ENCODE results near the gene CDK5R1.
A peak's percentile ranks its signal among the peaks of the same experiment; 100 is the strongest.
"Not testable (repeated sequence)": the region's sequence is repeated elsewhere in the genome, so short reads cannot be mapped to it uniquely, and the experiment has no call there.

CDK5R1 gene

DNA sequence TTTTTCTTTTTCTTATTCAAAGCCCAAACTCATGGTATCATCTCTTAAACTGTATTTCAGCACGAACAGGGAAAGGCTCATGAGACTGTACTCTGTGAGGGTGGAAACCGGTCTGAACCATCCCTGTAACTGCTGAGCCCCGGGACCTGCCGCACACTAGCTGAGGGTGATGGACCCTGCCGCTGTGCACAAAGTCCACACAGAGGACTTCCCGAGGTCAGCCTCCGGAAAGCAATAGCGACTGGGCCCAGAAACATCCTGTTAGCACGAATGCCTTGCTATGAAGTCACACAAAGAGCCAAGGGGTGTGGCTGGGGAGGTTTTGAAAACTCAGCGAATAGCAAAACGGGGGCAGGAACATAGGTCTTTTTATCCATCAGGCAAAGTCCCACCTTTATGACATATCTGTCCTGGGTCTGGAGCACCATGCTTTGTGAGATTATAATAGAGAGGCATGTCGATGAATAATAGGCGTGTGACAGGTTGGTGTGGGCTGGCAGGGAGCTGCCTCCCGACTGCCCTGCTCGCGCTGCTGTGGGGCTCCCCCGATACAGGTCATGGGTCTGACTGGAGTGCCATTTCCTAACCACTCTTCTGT, 33.4 kb downstream of the CDK5R1 start:
- Histone ChIP-seq H3K4me3 (peak overlapping the region; percentile 65), H3K9me3 (no peaks in the 10 kb centered on the region), H3K27ac (peak overlapping the region; percentile 61), H3K27me3 (no peaks in the 10 kb centered on the region), H4K20me1 (no peaks in the 10 kb centered on the region), H3K4me2 (peak overlapping the region; percentile 94), H3K4me1 (peaks cover 97% of the 10 kb centered on the region), H3K36me3 (no peaks in the 10 kb centered on the region), H3K9ac (peak overlapping the region; percentile 53; the same call in 1 of the 2 replicates)
- TF ChIP-seq Cebpa-rat (IDR thresholded peaks at IDR 0.05), result no peak

DNA sequence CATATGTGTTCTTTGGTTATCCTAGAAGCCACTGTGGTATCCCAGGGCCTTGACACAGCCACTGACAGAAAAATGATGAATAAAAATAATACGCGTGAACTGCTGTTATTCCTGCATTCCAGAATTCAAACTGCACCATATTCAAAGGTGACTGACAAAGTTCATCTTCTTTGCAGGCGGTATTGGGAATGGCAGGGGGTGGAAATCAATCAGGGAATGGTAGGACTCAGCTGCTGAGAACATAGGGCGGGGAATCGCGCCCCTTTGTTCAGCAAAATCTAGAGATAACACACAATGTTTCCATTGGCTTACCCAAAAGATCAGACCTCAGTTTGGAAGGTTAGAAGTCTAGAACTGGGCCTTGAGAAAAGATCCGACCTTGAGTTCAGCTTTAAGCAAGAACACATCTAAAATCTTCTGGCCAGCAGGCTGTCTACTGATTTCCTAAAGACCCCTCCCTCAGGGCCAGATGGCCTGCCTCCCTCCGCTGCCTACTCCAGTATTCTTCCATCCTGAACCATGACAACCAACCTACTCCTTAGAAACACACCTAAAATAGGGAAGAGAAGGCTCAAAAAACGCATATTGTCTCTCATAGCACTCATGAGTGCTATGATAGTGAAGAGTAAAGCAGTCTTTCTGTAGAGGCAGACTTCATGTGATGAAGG, 34.1 kb downstream of the CDK5R1 start:
- no peak overlapping the region for H3K4me3 ChIP-seq
- peak overlapping the region; percentile 94 for H3K4me2 ChIP-seq
- H4K20me1 ChIP-seq, result no peaks in the 10 kb centered on the region
- H3K4me1 ChIP-seq, result peaks cover 97% of the 10 kb centered on the region
- H3K36me3 ChIP-seq, result no peaks in the 10 kb centered on the region
- H3K9me3 ChIP-seq, result no peaks in the 10 kb centered on the region
- no peaks in the 10 kb centered on the region for H3K27me3 ChIP-seq
- no peak for TF ChIP-seq Cebpa-rat (IDR thresholded peaks at IDR 0.05)
- H3K9ac ChIP-seq, result no peak overlapping the region
- H3K27ac ChIP-seq, result no peak overlapping the region

DNA sequence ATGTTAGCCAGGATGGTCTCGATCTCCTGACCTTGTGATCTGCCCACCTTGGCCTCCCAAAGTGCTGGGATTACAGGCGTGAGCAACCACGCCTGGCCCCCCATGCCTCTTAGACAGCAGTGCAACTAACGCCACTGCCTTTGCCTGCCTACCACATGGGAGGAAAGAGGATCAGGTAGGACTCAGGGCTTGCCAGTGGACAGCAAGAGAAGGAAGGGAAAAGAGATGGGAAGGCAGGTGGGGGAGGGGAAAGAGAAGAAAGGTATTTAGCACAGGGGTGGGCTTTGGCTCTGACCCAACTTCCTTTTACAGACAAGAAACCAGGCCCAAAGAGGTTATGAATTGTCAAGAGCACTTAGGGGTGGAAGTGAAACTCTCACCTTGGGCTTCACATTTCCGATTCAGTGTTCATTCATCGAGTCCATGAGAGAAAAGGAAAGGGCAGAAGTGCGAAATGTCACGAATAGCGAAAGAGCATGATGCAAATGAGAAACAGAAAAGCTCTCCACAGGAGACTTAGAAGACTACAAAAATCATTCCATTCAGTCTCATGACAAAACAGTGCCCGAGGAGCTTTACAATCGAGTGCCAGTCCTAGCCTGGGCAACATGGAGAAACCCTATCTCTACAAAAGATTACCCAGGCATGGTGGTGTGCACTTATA, 36.4 kb downstream of the CDK5R1 start:
- H3K27me3 ChIP-seq, result no peaks in the 10 kb centered on the region
- no peaks in the 10 kb centered on the region for H4K20me1 ChIP-seq
- H3K9ac ChIP-seq, result peak overlapping the region; percentile 30; the same call in 1 of the 2 replicates
- TF ChIP-seq Cebpa-rat (IDR thresholded peaks at IDR 0.05), result no peak
- H3K4me1 ChIP-seq, result peaks cover 97% of the 10 kb centered on the region
- peak overlapping the region; percentile 73 for H3K4me2 ChIP-seq
- H3K36me3 ChIP-seq, result no peaks in the 10 kb centered on the region
- H3K27ac ChIP-seq, result peak overlapping the region; percentile 81
- H3K4me3 ChIP-seq, result no peak overlapping the region; the same call in 1 of the 2 replicates
- H3K9me3 ChIP-seq, result no peaks in the 10 kb centered on the region

DNA sequence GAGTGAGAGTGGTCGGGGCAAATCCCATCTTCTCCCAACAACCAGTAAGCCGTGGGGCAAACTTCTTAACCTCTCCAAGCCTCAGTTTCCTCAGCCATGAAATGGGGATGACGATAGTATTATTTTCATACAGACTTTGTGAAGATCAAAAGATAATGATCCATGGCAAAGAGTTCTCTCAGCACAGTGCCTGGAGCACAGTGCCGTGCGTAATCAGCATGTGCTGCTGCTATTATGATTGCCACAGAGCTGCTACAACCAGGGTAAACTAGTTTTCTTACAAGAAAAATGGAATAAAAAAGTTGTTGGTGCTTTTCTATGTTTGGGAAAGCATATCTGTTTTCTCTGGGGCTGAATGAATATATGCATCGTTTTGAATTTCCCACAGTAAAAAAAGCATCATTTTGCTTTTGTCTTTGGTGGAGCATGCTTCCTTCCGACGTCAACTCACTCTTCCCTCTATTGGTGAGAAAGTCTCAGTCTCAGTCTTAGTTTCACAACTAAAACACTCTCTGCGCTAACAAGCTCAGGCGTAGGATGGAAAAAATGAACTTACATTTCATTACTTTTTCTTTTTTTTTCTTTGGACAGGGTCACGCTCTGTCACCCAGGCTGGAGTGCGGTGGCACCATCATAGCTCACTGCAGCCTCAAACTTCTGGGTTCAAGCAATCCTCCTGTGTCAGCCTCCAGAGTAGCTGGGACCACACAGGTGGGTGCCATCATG, 37.2 kb downstream of the CDK5R1 start:
- H4K20me1 ChIP-seq, result no peaks in the 10 kb centered on the region
- peak overlapping the region; percentile 32; the same call in 1 of the 2 replicates for H3K4me3 ChIP-seq
- no peaks in the 10 kb centered on the region for H3K36me3 ChIP-seq
- H3K4me1 ChIP-seq, result peaks cover 97% of the 10 kb centered on the region
- no peaks in the 10 kb centered on the region for H3K27me3 ChIP-seq
- TF ChIP-seq Cebpa-rat (IDR thresholded peaks at IDR 0.05), result no peak
- H3K4me2 ChIP-seq, result peak overlapping the region; percentile 73
- H3K9me3 ChIP-seq, result no peaks in the 10 kb centered on the region
- H3K9ac ChIP-seq, result peak overlapping the region; percentile 34; the same call in 1 of the 2 replicates
- H3K27ac ChIP-seq, result peak overlapping the region; percentile 81

DNA sequence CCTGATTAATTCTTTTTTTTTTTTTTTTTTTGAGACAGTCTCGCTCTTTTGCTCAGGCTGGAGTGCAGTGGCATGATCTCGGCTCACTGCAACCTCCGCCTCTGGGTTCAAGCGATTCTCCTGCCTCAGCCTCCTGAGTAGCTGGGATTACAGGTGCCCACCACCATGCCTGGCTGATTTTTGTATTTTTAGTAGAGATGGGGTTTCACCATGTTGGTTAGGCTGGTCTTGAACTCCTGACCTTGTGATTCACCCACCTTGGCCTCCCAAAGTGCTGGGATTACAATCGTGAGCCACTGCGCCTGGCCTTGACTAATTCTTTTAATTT, 37.7 kb downstream of the CDK5R1 start:
- Histone ChIP-seq H3K4me1 (peaks cover 100% of the 10 kb centered on the region), H3K27ac (peak overlapping the region; percentile 81), H3K9ac (peak overlapping the region; percentile 34), H3K4me2 (peak overlapping the region; percentile 73)
- H3K36me3 ChIP-seq, H4K20me1 ChIP-seq, H3K9me3 ChIP-seq, H3K4me3 ChIP-seq, H3K27me3 ChIP-seq: not testable (repeated sequence)

DNA sequence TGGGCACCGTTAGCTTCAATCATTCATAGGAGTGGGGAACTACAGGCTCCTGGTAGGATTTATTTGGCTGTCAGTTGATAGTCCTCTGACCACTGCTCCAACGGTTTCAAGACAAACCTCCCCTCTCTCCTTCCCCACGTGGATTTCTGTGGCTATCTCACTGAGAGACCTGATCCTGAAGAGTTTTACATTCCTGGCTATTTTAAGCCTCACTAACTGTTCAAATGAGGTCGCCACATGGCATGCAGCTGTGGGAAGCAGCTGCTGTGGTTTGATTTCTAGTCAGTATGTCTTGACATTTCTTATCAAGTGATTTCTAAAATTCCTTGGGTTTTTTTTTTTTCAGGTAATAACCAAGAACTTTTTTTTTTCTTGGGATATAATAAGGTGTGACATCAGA, 38.3 kb downstream of the CDK5R1 start:
- Histone ChIP-seq H3K4me3 (no peak overlapping the region; the same call in 1 of the 2 replicates), H3K36me3 (no peaks in the 10 kb centered on the region), H3K4me2 (peak overlapping the region; percentile 73), H3K9me3 (no peaks in the 10 kb centered on the region), H3K4me1 (peaks cover 100% of the 10 kb centered on the region), H3K27ac (peak overlapping the region; percentile 81), H4K20me1 (no peaks in the 10 kb centered on the region), H3K9ac (peak overlapping the region; percentile 34), H3K27me3 (no peaks in the 10 kb centered on the region)
- TF ChIP-seq Cebpa-rat (IDR thresholded peaks at IDR 0.05), result no peak

DNA sequence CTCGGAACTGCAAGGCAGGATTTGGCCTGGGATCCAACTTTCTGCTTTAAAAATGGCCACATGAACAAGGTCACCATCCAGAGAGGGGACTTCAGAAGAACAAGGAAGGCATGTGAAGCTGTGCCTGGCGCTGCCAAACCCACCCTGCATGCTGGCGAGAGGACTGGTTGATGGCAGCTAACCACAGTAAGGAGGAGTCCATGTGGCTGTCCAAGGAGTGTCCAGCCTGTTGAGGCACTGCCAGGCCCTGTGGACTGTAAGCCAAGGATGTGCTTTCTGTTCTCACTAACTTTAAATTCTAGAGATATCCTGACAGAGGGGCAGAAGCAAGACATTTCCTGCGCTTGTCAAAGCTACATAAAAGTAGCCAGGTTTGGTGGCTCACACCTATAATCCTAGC, 40.4 kb downstream of the CDK5R1 start:
- Histone ChIP-seq H3K9me3 (no peaks in the 10 kb centered on the region), H3K36me3 (no peaks in the 10 kb centered on the region), H4K20me1 (no peaks in the 10 kb centered on the region), H3K27ac (peak overlapping the region; percentile 81), H3K4me2 (peak overlapping the region; percentile 73; the same call in 1 of the 2 replicates), H3K4me1 (peaks cover 80% of the 10 kb centered on the region), H3K9ac (no peak overlapping the region), H3K27me3 (no peaks in the 10 kb centered on the region), H3K4me3 (no peak overlapping the region)
- TF ChIP-seq Cebpa-rat (IDR thresholded peaks at IDR 0.05), result no peak

DNA sequence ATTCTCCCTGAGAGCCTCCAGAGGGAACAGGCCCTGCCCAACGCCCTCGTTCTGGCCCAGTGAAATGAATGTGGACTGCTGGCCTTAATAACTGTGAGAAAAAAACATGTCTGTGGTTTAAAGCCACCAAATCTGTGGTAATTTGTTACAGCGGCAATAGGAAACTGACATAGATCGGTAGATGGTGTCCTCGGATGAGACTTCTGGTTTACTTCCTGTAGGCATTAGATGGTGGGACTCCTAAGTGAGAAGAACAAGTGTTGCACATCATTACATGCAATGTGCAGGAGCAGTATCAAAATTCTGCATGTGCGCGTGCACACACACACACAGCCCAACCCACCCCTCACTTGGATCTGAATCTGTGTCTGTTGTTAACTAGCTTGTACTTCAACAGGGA, 42.0 kb downstream of the CDK5R1 start:
- H3K27ac ChIP-seq, result 0 out of 2 replicates have a peak overlapping the region, but pooled peaks have one; percentile 81

DNA sequence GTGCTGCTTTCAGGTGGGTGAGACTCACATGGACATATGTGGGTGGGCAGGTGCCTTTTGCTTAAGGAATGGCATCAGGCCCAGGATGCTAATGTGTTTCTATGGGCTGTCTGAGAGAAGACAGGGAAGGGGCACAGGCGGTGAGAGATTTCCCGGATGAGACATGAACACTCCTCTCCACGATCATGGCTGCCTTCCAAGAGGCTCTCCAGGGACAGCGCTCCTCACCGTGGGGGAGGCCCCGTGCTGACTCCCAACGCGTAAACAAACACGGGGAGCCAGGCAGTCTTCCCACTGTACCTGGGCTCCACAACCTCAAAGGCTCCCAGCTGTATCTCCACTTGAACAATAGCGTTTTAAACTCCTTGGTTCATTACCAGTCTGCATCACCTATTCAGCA, 42.8 kb downstream of the CDK5R1 start:
- TF ChIP-seq Cebpa-rat (IDR thresholded peaks at IDR 0.05), result no peak
- Histone ChIP-seq H3K4me1 (peaks cover 55% of the 10 kb centered on the region), H3K27ac (peak overlapping the region; percentile 27; the same call in 1 of the 2 replicates)

More for the DNA sequence above, 42.0 kb downstream of the CDK5R1 start:
- TF ChIP-seq Cebpa-rat (IDR thresholded peaks at IDR 0.05), result no peak
- H4K20me1 ChIP-seq, result no peaks in the 10 kb centered on the region
- 0 out of 2 replicates have a peak overlapping the region, but pooled peaks have one; percentile 17 for H3K9ac ChIP-seq
- H3K9me3 ChIP-seq, result no peaks in the 10 kb centered on the region
- H3K4me3 ChIP-seq, result no peak overlapping the region
- H3K27me3 ChIP-seq, result no peaks in the 10 kb centered on the region
- H3K36me3 ChIP-seq, result no peaks in the 10 kb centered on the region
- peaks cover 63% of the 10 kb centered on the region for H3K4me1 ChIP-seq
- H3K4me2 ChIP-seq, result peak overlapping the region; percentile 73

More for the DNA sequence above, 42.8 kb downstream of the CDK5R1 start:
- Histone ChIP-seq H3K27me3 (no peaks in the 10 kb centered on the region), H3K36me3 (no peaks in the 10 kb centered on the region), H3K4me3 (no peak overlapping the region), H4K20me1 (no peaks in the 10 kb centered on the region), H3K4me2 (peak overlapping the region; percentile 73), H3K9ac (no peak overlapping the region), H3K9me3 (no peaks in the 10 kb centered on the region)

All from BLaER1 (cell line).